HFFc6 (cell line): ENCODE measurements around the gene PCDH9. TPM values are rescaled to one million over a fixed set of nuclear protein-coding genes. Genes with fewer than 3 reads are reported as not detected.

Source experiments
- DNase-seq: peaks from one replicate; pipeline ENCODE4 v3.0.0-alpha.2; 2018
- H3K27ac Mint-ChIP-seq: 2 replicates; pipeline ENCODE4 v1.8.0; 2020; ENCODE audit warnings: mild to moderate bottlenecking, mixed read lengths
- H3K27me3 Mint-ChIP-seq: 2 replicates; pipeline ENCODE4 v1.8.0; 2021; ENCODE audit warnings: mild to moderate bottlenecking, moderate library complexity, mixed read lengths; ENCODE audit not compliant: insufficient read depth
- H3K36me3 Mint-ChIP-seq: 2 replicates; pipeline ENCODE4 v1.8.0; 2021; ENCODE audit warnings: low read depth, mixed read lengths
- H3K4me1 Mint-ChIP-seq: 2 replicates; pipeline ENCODE4 v1.8.0; 2020; ENCODE audit warnings: low read depth, mixed read lengths
- H3K4me3 Mint-ChIP-seq: 2 replicates; pipeline ENCODE4 v1.8.0; 2020; ENCODE audit warnings: mild to moderate bottlenecking, moderate library complexity, mixed read lengths
- H3K9me3 Mint-ChIP-seq: 2 replicates; pipeline ENCODE4 v1.8.0; 2020; ENCODE audit warnings: mild to moderate bottlenecking, mixed read lengths
- CTCF ChIP-seq: fragments of 200-600 bp; sonication (generic); IDR thresholded peaks from 2 replicates; pipeline ENCODE4 v1.5.0; 2021; ENCODE audit warnings: antibody characterized with exemption, mild to moderate bottlenecking
- total RNA-seq, 6 experiments: library from RNA; stranded (reverse); fragmentation: NEBNext Ultra II Directional; extraction: Animal tissue kit (Norgen Biotek cat#: 25700); gene quantifications; 2 replicates in 1 of 6; 3 replicates in 5 of 6; pipeline ENCODE4 v1.2.3, GENCODE V29; 2021

PCDH9 gene
- total RNA-seq, 6 experiments from 2014 or later: 2.0 to 6.7 (median 2.6) TPM

- no peaks in the 10 kb centered on the region for H3K36me3 Mint-ChIP-seq
- DNase-seq: no peak
- H3K9me3 Mint-ChIP-seq: no peaks in the 10 kb centered on the region
- no peak overlapping the region for H3K4me3 Mint-ChIP-seq
- no peaks in the 10 kb centered on the region for H3K4me1 Mint-ChIP-seq
- no peak for TF ChIP-seq CTCF
- H3K27me3 Mint-ChIP-seq: no peaks in the 10 kb centered on the region
- H3K27ac Mint-ChIP-seq: no peak overlapping the region
These were observed 290.0 kb downstream of the PCDH9 start for GRCh38 chr13:66940113-66940512.

GRCh38 chr13:66937423-66937822 lies 292.7 kb downstream of the PCDH9 start:
- TF ChIP-seq CTCF: no peak
- H3K27me3 Mint-ChIP-seq: no peaks in the 10 kb centered on the region
- no peak for DNase-seq
- no peak overlapping the region; the same call in 1 of the 2 replicates for H3K4me3 Mint-ChIP-seq
- H3K27ac Mint-ChIP-seq: no peak overlapping the region
- H3K4me1 Mint-ChIP-seq: peaks cover 11% of the 10 kb centered on the region
- no peaks in the 10 kb centered on the region for H3K36me3 Mint-ChIP-seq
- H3K9me3 Mint-ChIP-seq: no peaks in the 10 kb centered on the region

- peak overlapping the region; percentile 43; the same call in 1 of the 2 replicates for H3K27ac Mint-ChIP-seq
- peak; percentile 62 for DNase-seq
- no peaks in the 10 kb centered on the region for H3K36me3 Mint-ChIP-seq
- H3K27me3 Mint-ChIP-seq: no peaks in the 10 kb centered on the region
- no peak for TF ChIP-seq CTCF
- H3K4me3 Mint-ChIP-seq: no peak overlapping the region
- peaks cover 11% of the 10 kb centered on the region for H3K4me1 Mint-ChIP-seq
- H3K9me3 Mint-ChIP-seq: no peaks in the 10 kb centered on the region
These were observed 296.1 kb downstream of the PCDH9 start for GRCh38 chr13:66933994-66934393.

- Mint-ChIP-seq H3K4me1 (peaks cover 11% of the 10 kb centered on the region), H3K4me3 (no peak overlapping the region), H3K27ac (no peak overlapping the region), H3K36me3 (no peaks in the 10 kb centered on the region), H3K9me3 (no peaks in the 10 kb centered on the region), H3K27me3 (no peaks in the 10 kb centered on the region)
- DNase-seq: no peak
- TF ChIP-seq CTCF: no peak
These were observed 296.6 kb downstream of the PCDH9 start for GRCh38 chr13:66933527-66933926.

GRCh38 chr13:66927562-66927961 lies 302.6 kb downstream of the PCDH9 start:
- H3K4me3 Mint-ChIP-seq: no peak overlapping the region
- TF ChIP-seq CTCF: no peak
- H3K27me3 Mint-ChIP-seq: no peaks in the 10 kb centered on the region
- H3K27ac Mint-ChIP-seq: no peak overlapping the region
- no peaks in the 10 kb centered on the region for H3K36me3 Mint-ChIP-seq
- no peaks in the 10 kb centered on the region for H3K4me1 Mint-ChIP-seq
- no peaks in the 10 kb centered on the region for H3K9me3 Mint-ChIP-seq
- no peak for DNase-seq
